ENCODE results near the gene GTPBP6.

The GTPBP6 gene, protein sequence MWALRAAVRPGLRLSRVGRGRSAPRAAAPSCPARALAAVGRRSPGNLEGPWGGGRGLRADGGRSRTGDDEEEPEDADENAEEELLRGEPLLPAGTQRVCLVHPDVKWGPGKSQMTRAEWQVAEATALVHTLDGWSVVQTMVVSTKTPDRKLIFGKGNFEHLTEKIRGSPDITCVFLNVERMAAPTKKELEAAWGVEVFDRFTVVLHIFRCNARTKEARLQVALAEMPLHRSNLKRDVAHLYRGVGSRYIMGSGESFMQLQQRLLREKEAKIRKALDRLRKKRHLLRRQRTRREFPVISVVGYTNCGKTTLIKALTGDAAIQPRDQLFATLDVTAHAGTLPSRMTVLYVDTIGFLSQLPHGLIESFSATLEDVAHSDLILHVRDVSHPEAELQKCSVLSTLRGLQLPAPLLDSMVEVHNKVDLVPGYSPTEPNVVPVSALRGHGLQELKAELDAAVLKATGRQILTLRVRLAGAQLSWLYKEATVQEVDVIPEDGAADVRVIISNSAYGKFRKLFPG

GRCh38 chrX:318739-319578 lies at the start of gene GTPBP6:
Gene GTPBP6 (minus strand): TSS chrX:318796. CDS start chrX:318787, 9 bp downstream.
- no peak for DNase-seq

DNA sequence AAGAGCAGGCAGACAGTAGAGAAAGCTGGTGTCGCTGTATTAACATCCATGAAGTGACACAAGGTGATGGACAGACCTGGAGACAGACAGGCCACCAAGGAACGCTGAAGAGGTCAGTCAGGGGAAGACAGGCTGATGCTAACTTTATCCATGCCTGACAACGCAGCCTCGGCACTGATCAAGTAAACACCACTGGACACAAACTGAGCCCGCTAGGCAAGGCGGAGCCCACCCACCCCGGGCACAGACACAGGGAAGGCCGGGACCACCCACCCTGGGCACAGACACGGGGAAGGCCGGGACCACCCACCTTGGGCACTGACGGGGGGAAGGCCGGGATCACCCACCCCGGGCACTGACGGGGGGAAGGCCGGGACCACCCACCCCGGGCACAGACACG lies 49.3 kb upstream of the GTPBP6 start:
- no peak for DNase-seq

GRCh38 chrX:367349-367748 lies 48.8 kb upstream of the GTPBP6 start:
- no peak for DNase-seq

- no peak for DNase-seq
Observed at GRCh38 chrX:363621-364375, 45.2 kb upstream of the GTPBP6 start.

DNA sequence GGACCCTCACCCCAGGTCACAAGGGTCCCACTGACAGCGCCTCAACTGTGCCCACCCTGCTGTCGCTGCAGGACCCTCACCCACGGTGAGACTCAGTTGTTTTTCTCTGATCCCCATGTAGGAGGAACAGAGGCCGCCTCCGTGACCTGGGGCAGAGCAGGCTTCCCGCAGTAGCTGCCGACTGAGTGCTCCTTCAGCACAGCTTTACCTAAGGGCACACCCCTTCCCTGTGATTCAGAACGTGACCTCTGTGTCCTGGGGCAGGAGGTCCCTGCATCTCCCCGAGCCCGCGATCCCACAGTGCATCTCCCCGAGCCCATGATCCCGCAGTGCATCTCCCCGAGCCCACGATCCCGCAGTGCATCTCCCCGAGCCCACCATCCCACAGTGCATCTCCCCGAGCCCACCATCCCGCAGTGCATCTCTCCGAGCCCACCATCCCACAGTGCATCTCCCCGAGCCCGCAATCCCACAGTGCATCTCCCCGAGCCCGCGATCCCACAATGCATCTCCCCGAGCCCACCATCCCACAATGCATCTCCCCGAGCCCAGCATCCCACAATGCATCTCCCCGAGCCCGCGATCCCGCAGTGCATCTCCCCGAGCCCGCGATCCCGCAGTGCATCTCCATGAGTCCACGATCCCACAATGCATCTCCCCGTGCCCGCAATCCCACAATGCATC lies 44.5 kb upstream of the GTPBP6 start:
- DNase-seq, result no peak

DNA sequence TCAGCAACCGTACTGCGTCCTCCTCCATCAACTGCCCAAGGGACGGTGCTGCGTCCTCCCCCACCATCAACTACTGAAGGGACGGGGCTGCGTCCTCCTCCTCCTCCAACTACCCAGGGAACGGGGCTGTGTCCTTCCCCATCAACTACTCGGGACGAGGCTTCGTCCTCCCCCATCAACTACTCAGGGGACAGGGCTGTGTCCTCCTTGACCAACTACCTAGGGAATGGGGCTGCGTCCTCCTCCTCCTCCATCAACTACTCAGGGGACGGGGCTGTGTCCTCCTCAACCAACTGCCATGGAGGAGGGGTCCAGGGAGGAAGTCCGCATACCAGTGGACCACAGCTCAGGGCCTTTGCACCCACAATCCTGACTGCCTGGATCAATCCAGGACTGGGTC lies 43.8 kb upstream of the GTPBP6 start:
- DNase-seq, result no peak

GRCh38 chrX:361231-362145 lies 42.9 kb upstream of the GTPBP6 start:
- DNase-seq, result no peak

GRCh38 chrX:360496-361150 lies 42.0 kb upstream of the GTPBP6 start:
- DNase-seq, result no peak

GRCh38 chrX:358651-359143 lies 40.1 kb upstream of the GTPBP6 start:
- no peak for DNase-seq

- DNase-seq, result peak; percentile 19
Observed at GRCh38 chrX:357693-358471, 39.3 kb upstream of the GTPBP6 start.

DNA sequence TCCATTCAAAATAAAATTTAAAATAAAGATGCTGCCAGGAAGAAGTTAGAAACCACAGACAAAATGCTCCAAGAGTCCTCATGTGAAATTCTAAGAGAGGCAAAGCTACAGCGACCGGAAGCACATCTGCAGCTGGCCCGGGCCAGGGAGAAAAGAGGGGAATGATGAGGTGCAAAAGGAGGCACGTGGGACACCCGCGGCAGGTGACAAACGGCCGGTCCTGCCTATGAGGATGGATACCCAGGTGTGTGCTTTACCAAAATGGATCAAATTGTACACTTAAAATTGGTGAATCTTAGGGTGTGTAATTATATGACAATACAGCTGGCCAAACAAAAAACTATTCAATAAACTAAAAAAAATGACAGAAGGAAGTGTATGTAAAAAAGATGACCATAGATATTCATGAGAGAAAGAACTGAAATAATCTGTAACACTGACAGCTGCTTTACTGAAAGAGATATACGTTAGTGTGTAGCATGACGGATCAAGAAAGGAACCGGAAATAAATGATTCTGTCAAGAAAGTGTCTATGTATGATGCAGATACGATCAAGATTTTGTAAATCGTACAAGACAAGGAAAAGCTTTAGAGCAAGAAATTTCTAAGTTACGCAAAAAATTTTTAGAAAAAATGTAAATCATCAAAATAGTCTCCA lies 38.6 kb upstream of the GTPBP6 start:
- DNase-seq, result no peak

DNA sequence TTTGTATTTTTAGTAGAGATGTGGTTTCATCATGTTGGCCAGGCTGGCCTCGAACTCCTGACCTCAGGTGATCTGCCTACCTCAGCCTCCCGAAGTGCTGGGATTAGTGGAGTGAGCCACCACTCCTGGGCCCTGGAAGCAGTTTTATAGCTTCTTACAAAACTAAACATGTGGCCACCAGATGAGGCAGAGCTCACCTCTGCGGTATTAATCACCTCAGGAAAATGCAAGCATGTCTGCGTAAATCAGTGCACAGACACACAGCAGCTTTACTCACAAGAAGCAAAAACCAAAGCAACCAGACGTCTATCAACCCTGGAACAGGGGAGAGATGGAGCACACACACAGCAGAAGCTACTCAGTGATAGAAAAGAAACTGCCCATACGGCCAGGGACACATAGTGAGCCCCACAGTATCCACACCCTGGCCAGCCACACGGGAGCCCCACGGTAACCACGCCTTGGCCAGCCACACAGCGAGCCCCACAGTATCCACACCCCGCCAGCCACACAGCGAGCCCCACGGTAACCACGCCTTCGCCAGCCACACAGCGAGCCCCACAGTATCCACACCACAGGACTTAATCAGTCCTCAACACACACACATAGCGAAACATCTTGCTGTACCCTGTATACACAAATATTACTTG lies 37.9 kb upstream of the GTPBP6 start:
- DNase-seq, result no peak

DNA sequence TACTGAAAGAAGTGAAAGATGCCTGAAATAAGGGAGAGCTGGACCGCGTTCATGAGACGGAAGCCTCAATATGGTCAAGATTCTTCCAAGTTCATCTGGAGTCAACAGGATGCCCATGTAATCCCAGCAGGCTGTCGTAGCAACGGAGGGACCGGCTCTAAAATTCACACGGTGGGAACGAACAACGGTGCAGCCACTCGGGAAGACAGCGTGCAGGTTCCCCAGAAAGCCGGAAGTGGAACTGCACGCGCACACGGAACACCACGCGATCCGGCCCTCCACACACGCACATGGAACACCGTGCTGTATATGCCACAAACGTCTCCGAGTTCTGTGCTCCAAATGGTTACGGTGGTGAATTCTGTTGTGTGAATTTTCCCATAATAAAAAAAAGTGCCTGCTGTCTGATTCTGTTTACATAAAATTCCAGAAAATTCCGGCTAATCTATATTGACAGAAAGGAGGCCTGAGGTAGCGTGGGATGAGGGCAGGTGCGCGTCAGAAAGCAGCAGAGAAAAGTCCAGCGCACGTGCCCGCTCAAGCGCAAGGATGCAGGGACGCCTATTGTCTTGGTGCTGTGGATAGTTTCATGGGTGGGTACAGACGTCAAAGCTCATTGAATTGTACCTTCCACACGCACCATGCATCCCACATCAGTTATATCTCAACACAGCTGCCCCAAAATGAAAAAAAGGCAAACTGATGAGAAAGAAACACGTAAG lies 36.9 kb upstream of the GTPBP6 start:
- DNase-seq, result no peak

- no peak for DNase-seq
Observed at GRCh38 chrX:353566-354535, 35.3 kb upstream of the GTPBP6 start.

- DNase-seq, result no peak
Observed at GRCh38 chrX:352582-353314, 34.2 kb upstream of the GTPBP6 start.

GRCh38 chrX:352181-352580 lies 33.6 kb upstream of the GTPBP6 start:
- DNase-seq, result no peak

All from stimulated activated naive CD4-positive, alpha-beta T cell treated with Interleukin-2 at 50 U/mL for 16 hours (primary cell).